Vagina (tissue), 2 donors: Measurements from ENCODE around the gene CCDC57.
A peak's percentile ranks its signal among the peaks of the same experiment; 100 is the strongest.
"Not testable (repeated sequence)": the region's sequence is repeated elsewhere in the genome, so short reads cannot be mapped to it uniquely, and the experiment has no call there.

Source experiments
- CTCF ChIP-seq, 3 experiments: fragments of 450-650 bp in 2 of 3; fragments of 200-600 bp in 1 of 3; sonication (generic) in 1 of 3; IDR thresholded peaks; one replicate each; pipeline ENCODE4 v1.5.1; 2017 to 2019; ENCODE audit warnings: antibody characterized with exemption in 3 of 3, mild to moderate bottlenecking in 2 of 3, moderate library complexity in 2 of 3
- POLR2A ChIP-seq, 2 donors: fragments of 450-650 bp; IDR thresholded peaks; one replicate each; pipeline ENCODE4 v1.6.1; 2017; ENCODE audit warnings: antibody characterized with exemption in 2 of 2, mild to moderate bottlenecking in 2 of 2, moderate library complexity in 2 of 2
- POLR2AphosphoS5 ChIP-seq, 2 donors: sonication (generic); formaldehyde crosslinking; IDR thresholded peaks; one replicate each; pipeline ENCODE4 v1.9.0; 2017; ENCODE audit warnings: antibody characterized with exemption in 2 of 2, mild to moderate bottlenecking in 2 of 2, low read depth in 1 of 2; ENCODE audit not compliant: insufficient read depth in 1 of 2

DNA sequence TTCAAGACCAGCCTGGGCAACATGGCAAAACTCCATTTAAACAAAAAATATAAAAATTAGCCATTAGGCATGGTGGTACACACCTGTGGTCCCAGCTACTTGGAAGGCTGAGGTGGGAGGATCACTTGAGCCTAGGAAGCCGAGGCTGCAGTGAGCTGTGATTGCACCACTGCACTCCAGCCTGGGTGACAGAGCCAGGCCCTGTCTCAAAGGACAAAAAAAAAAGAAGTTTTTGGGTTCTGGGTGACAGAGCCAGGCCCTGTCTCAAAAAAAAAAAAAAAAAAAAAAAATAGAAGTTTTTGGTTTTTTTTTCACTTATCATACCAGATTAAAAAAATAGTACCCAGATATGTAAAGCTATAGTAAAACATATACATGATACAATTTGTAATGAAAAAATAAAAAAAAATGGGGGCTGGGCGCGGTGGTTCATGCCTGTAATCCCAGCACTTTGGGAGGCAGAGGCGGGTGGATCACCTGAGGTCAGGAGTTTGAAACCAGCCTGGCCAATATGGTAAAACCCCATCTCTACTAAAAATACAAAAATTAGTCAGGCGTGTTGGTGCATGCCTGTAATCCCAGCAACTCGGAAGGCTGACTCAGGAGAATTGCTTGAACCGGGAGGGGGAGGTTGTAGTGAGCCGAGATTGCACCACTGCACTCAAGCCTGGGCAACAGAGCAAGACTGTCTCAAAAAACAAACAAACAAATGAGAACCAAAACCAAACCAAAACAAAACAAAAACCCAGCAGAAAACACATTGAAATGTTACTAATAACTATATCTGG, 79.3 kb downstream of the CCDC57 start:
- TF ChIP-seq POLR2AphosphoS5 (IDR thresholded peaks at IDR 0.05; ENCODE audit: insufficient read depth in 1 of 2, low read depth in 1 of 2), result peak in 1 of 2 donors; percentile 15
- not testable (repeated sequence) for TF ChIP-seq CTCF, POLR2A (IDR thresholded peaks at IDR 0.05)
